K562 (cell line): ENCODE results near the gene SEC23A. TPM values are rescaled to one million over a fixed set of nuclear protein-coding genes. Genes with fewer than 3 reads are reported as not detected.

Experiments
- DACH1 ChIP-seq: fragments of 450-650 bp; IDR thresholded peaks from 2 replicates; pipeline ENCODE4 v1.6.1; 2018; ENCODE audit not compliant: partially characterized antibody
- PHF21A ChIP-seq: fragments of 450-650 bp; IDR thresholded peaks from 2 replicates; pipeline ENCODE4 v1.6.1; 2017; ENCODE audit warnings: low read depth, borderline replicate concordance
- ZNF589 ChIP-seq: fragments of 200-800 bp; sonication (Bioruptor generic); IDR thresholded peaks from 2 replicates; pipeline ENCODE4 v1.6.1; 2016; ENCODE audit warnings: low read depth, missing genetic modification characterization, missing compliant biosample characterization
- polyA plus RNA-seq, 8 experiments: library from polyadenylated mRNA; depleted of rRNA in 4 of 8; stranded (reverse) in 5 of 8; unstranded in 3 of 8; fragments of >200 nt; fragmentation: Nextera tagmentation in 2 of 8; fragmentation: Illumina TruSeq in 1 of 8; extraction: Ambion mirVana in 2 of 8; extraction: Trizol in 1 of 8; gene quantifications; 2 replicates each; pipeline versions ENCODE4 v1.2.1 to v1.2.3, GENCODE V29; 2011 to 2014; ENCODE audit warnings: inconsistent platforms in 1 of 8, missing spikeins in 1 of 8
- total RNA-seq, 7 experiments: library from RNA; depleted of rRNA in 6 of 7; stranded (reverse); fragments of >200 nt in 6 of 7; fragmentation: Illumina TruSeq in 2 of 7; extraction: Trizol in 2 of 7; gene quantifications; 2 replicates each; pipeline versions ENCODE4 v1.2.1 to v1.2.3, GENCODE V29; 2011 to 2021; ENCODE audit warnings: low replicate concordance in 1 of 7
- TF ChIP-seq, protein P1 (sequence below): fragments of 450-650 bp; IDR thresholded peaks from 2 replicates; pipeline ENCODE4 v1.6.1; 2016; ENCODE audit warnings: antibody characterized with exemption
- TF ChIP-seq, protein P2 (sequence below): IDR thresholded peaks from 3 replicates; pipeline ENCODE4 v1.6.1; 2011; ENCODE audit warnings: borderline replicate concordance, mild to moderate bottlenecking, moderate library complexity; ENCODE audit not compliant: insufficient read length; ENCODE audit errors: extremely low read depth
- TF ChIP-seq, protein P3 (sequence below): sonication (generic); formaldehyde crosslinking; IDR thresholded peaks from 2 replicates; pipeline ENCODE4 v1.8.0; 2022; ENCODE audit warnings: mild to moderate bottlenecking, missing genetic modification reagents

SEC23A gene
- total and polyA plus RNA-seq, 9 of the 15 experiments (the other 6 are each of a cell fraction or from before 2014, with no cell fraction given), result 5.5 to 47.0 (median 14.5) TPM

DNA sequence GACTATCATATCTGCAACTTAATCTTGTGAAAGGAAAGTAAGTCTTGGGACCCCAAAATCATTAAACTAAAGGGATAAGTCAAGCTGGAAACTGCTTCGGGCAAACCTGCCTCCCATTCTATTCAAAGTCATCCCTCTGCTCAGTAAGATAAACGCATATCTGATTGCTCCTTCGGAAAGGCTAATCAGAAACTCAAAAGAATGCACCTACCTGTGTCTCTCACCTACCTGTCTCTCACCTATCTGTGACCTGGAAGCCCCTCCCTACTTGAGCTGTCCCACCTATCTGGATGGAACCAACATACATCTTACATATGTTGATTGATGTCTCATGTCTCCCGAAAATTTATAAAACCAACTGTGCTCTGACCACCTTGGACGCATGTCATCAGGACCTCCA, 19.9 kb downstream of the SEC23A start (continued):
- TF ChIP-seq, protein P1, sequence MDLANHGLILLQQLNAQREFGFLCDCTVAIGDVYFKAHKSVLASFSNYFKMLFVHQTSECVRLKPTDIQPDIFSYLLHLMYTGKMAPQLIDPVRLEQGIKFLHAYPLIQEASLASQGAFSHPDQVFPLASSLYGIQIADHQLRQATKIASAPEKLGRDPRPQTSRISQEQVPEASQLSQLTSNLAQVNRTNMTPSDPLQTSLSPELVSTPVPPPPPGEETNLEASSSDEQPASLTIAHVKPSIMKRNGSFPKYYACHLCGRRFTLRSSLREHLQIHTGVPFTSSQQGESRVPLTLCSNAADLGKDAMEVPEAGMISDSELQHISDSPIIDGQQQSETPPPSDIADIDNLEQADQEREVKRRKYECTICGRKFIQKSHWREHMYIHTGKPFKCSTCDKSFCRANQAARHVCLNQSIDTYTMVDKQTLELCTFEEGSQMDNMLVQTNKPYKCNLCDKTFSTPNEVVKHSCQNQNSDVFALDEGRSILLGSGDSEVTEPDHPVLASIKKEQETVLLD, result no peak
- TF ChIP-seq DACH1, result no peak
- TF ChIP-seq, protein P2, sequence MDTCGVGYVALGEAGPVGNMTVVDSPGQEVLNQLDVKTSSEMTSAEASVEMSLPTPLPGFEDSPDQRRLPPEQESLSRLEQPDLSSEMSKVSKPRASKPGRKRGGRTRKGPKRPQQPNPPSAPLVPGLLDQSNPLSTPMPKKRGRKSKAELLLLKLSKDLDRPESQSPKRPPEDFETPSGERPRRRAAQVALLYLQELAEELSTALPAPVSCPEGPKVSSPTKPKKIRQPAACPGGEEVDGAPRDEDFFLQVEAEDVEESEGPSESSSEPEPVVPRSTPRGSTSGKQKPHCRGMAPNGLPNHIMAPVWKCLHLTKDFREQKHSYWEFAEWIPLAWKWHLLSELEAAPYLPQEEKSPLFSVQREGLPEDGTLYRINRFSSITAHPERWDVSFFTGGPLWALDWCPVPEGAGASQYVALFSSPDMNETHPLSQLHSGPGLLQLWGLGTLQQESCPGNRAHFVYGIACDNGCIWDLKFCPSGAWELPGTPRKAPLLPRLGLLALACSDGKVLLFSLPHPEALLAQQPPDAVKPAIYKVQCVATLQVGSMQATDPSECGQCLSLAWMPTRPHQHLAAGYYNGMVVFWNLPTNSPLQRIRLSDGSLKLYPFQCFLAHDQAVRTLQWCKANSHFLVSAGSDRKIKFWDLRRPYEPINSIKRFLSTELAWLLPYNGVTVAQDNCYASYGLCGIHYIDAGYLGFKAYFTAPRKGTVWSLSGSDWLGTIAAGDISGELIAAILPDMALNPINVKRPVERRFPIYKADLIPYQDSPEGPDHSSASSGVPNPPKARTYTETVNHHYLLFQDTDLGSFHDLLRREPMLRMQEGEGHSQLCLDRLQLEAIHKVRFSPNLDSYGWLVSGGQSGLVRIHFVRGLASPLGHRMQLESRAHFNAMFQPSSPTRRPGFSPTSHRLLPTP, result no peak
- no peak for TF ChIP-seq ZNF589 (CRISPR knock-in tag)
- TF ChIP-seq, protein P3, sequence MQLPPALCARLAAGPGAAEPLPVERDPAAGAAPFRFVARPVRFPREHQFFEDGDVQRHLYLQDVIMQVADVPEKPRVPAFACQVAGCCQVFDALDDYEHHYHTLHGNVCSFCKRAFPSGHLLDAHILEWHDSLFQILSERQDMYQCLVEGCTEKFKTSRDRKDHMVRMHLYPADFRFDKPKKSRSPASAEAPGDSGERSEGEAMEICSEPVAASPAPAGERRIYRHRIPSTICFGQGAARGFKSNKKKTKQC (CRISPR knock-in tag), result no peak
- TF ChIP-seq PHF21A, result no peak
